NOMO-1 treated with dmso at 0.1 percent for 144 hours (cell line): ENCODE results near the gene SELENOP.
A peak's percentile ranks its signal among the peaks of the same experiment; 100 is the strongest.

Source experiments
- DNase-seq: peaks from one replicate; lab custom pipeline; 2025; ENCODE audit not compliant: unreplicated experiment; lab: John Stamatoyannopoulos, UW

The SELENOP gene

DNA sequence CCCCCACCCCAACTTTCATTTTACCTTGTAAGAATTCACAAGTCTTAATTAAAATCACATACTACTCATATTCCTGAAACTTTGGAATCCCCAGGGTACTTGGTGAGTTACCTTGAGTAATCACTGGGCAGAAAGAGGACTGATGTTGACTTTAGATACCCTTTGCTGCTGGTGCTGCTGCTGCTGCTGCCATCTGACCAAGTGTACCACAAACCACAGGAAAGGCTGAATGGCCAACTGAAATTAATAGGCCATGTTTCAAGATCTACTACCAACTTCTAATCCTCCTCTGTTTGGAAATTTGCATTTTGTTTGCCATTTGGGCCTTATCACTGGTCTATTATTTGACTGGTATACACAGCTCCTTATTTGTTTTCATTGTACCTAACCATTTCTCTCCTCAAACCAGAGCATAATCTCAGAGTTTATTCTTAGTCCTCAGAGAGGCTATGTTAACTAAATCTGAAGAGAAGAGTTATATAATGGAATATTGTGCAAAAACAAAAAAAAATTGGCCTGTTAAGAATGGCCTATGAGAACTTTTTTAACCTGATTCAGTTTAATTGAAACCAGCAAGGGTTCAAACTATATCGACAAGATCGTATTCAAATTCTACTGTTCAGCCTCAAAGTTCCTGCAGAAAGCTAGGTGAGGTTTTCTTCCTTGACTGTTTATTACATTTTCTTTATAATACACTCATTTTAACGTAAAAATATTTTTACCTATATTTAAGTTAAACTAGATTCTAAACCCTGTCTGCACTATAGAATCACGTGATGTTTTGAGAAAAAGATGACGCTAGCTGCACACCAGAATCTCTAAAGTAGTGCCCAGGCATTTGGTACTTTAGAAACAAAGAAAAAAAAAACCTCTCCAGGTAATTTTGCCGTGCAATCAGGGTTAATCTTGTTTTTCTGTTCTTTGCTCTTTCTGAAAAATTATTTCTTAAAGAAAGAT lies 13.1 kb downstream of the SELENOP start:
- DNase-seq = no peak

DNA sequence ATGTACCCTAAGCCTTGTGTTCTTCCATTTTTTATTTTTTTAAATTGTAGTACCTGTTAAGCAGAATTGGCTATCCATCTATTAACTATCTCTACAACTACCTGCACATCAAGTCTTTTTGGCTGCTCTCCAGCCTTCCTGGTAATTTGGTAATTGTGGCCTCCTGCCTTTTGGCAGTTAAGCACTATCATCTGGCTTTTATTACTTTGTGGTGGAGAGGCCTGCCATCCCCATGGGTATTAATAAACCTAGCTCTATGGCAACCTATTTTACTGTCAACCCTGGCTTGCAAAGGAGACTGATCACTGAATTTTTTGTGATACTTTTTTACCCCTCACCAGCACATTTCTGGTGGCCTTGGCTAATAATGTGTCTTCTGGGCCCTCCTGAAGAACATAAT lies 20.5 kb downstream of the SELENOP start:
- no peak for DNase-seq

DNA sequence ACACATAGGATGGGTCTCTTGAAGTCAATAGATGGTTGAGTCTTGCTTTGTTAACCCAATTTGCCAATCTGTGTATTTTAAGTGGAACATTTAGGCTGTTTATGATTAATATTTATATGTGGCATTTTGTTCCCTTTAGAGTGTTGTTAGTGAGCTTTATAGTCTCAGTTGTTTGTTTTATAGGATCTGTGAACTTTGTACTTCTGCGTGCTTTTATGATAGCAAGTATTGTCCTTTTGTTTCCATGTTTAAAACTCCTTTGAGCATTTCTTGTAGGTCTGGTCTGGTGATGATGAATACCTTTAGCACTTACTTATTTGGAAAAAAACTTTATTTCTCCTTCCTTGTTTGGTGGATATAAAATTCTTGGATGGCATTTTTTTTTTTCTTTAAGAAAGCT lies 23.8 kb downstream of the SELENOP start:
- DNase-seq = no peak

DNA sequence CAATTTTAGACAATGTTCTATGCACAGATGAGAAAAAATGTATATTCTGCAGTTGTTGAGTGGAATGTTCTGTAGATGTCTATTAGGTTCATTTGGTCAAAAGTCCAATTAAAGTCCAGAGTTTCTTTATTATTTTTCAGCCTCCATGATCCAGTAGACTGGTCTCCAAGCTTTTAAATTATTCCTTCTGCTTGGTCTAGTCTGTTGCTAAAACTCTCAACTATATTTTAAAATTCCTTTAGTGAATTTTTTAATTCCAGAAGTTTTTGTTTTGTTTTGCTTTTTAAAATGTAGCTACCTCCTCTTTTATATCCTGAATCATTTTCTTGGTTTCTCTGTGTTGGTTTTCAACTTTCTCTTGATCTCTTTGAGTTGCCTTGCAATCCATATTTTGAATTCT lies 24.6 kb downstream of the SELENOP start:
- DNase-seq = no peak

- DNase-seq = no peak
These were observed 25.9 kb downstream of the SELENOP start for GRCh38 chr5:42785756-42786155.

DNA sequence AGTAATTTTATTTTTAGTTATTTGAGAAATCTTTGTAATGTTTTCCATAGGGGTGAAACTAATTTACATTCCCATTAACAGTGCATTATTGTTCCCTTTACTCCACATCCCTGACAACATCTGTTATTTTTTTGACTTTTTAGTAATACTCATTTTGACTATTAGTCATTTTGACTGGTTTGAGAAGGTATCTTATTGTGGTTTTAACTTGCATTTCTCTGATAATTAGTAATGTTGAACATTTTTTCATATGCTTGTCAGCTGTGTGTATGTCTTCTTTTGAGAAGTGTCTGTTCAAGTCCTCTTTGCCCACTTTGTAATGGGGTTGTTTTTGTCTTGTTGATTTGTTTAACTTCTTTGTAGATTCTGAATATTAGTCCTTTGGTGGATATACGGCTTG lies 27.6 kb downstream of the SELENOP start:
- no peak for DNase-seq

- DNase-seq = no peak
These were observed 30.1 kb downstream of the SELENOP start for GRCh38 chr5:42781584-42781983.

- DNase-seq = no peak
These were observed 32.6 kb downstream of the SELENOP start for GRCh38 chr5:42779083-42779482.

DNA sequence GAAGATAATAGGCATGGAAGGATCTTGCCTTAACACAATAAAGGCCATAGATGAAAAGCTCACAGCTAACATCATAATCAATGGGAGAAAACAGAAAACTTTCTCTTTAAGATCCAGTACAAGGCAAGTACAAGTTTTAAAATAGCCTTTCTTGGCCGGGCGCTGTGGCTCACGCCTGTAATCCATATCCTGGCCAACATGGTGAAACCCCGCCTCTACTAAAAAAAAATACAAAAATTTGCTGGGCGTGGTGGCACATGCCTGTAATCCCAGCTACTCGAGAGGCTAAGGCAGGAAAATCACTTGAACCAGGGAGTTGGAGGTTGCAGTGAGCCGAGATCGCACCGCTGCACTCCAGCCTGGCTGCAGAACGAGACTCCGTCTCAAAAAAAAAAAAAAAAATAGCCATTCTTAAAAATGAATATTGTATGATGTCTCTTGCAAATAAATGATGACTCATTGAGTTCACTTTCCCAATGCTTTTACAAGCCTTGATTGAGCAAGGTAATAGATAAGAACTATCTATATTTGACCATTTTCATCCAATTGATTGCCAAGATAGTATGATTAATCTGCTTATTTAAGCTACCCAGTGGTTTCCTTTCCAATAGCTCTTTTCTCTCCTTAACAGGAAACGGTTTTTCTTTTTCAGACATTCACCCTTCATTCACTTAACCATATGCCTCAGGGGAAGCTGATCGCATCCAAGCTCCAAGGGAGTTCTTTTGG lies 39.3 kb downstream of the SELENOP start:
- no peak for DNase-seq

DNA sequence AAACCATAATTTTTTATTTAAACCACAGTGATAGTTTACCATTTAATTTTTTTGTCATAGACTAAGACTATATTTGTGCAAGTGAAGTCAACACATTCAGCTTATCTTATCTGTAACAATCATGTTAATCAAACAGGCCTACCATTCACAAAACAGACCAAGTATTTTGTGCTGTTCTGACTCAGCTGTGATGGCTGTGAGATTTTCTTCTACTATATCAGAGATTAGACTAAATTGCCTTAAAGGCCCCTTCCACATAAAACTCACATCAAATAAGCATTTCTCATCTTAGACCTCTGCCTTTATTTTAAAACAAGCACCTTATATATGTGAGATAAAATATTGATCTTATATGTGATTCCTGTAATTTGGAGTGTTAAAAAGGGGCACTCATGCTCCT lies 41.7 kb downstream of the SELENOP start:
- no peak for DNase-seq

GRCh38 chr5:42768106-42768504 lies 43.6 kb downstream of the SELENOP start:
- no peak for DNase-seq

GRCh38 chr5:42767491-42768105 lies 44.1 kb downstream of the SELENOP start:
- DNase-seq = no peak

DNA sequence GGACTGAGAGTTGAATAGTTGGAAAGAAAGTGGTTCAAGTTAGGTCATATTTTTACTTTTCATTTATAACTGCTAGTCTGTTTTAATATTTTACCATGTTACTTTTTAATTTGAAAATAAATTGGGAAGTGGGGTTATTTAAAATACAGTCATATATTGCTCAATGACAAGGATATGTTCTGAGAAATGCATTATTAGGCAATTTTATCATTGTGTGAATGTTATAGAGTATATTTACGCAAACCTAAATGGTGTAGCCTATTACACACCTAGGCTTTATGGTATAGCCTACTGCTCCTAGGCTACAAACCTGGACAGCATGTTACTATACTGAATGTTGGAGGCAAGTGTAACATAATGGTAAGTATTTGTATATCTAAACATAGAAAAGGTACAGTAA lies 49.9 kb downstream of the SELENOP start:
- DNase-seq = no peak

GRCh38 chr5:42760426-42760825 lies 51.3 kb downstream of the SELENOP start:
- DNase-seq = peak; percentile 89

GRCh38 chr5:42759456-42759855 lies 52.2 kb downstream of the SELENOP start:
- DNase-seq = no peak

- peak; percentile 75 for DNase-seq
These were observed 54.8 kb downstream of the SELENOP start, which contains the start of gene CCDC152 for GRCh38 chr5:42756606-42757601. Gene CCDC152 (plus strand): TSS chr5:42756818. CDS start chr5:42759122, 2,304 bp downstream.

- no peak for DNase-seq
These were observed 58.6 kb downstream of the SELENOP start for GRCh38 chr5:42753099-42753498.

DNA sequence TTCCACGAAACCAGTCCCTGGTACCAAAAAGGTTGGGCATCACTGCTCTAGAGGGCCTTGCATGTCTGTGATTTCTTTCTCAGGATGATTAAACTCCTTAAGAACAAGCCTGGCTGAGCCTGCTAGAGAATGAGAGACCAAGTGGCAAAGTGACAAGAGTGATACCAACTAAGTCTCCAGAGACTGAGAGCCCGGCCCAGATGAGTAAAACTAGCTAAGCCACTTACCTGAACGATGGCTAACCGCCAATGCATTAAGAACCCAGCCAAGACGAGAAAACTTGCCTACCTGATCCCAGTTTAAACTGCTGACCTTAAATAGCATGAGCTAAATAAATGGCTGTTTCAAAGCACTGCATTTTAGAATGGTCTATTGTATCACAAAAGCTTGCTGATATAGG lies 60.6 kb downstream of the SELENOP start:
- no peak for DNase-seq

- DNase-seq = no peak
These were observed 61.2 kb downstream of the SELENOP start for GRCh38 chr5:42750507-42750906.
